Adrenal gland (tissue), 12 donors: ENCODE data around the gene OPN4. TPM values are rescaled to one million over a fixed set of nuclear protein-coding genes. Genes with fewer than 3 reads are reported as not detected.

ENCODE experiments used
- DNase-seq, 7 donors: peaks; one replicate each; pipeline ENCODE4 v3.0.0-alpha.2; 2019 to 2020
- H3K27ac ChIP-seq, 5 donors: fragments of 200-600 bp; sonication (generic) in 4 of 5; 1 replicate in 3 of 5; 2 replicates in 2 of 5; pipeline versions ENCODE4 v1.5.1 to v1.8.0; 2016 to 2020; ENCODE audit warnings: mild to moderate bottlenecking in 1 of 5
- H3K27me3 ChIP-seq: fragments of 200-600 bp; 2 replicates; pipeline ENCODE4 v1.8.0; 2021
- H3K36me3 ChIP-seq, 2 donors: fragments of 200-600 bp; replicated peaks in 1 of 2; 1 replicate in 1 of 2; 2 replicates in 1 of 2; pipeline versions ENCODE4 v1.5.1 to v1.8.0; 2018 to 2022
- H3K4me1 ChIP-seq, 2 donors: fragments of 200-600 bp; replicated peaks in 1 of 2; 1 replicate in 1 of 2; 2 replicates in 1 of 2; pipeline versions ENCODE4 v1.5.1 to v1.8.0; 2018 to 2021
- H3K4me3 ChIP-seq, 4 donors: fragments of 200-600 bp; sonication (generic) in 3 of 4; one replicate each; pipeline ENCODE4 v1.5.1; 2016 to 2018
- H3K9me3 ChIP-seq, 3 donors: fragments of 200-600 bp; sonication (generic) in 1 of 3; replicated peaks in 1 of 3; 1 replicate in 2 of 3; 2 replicates in 1 of 3; pipeline versions ENCODE4 v1.5.1 to v1.8.0; 2016 to 2021
- CTCF ChIP-seq, 6 experiments: fragments of 450-650 bp in 4 of 6; fragments of 200-600 bp in 2 of 6; sonication (generic) in 1 of 6; IDR thresholded peaks; 1 replicate in 5 of 6; 2 replicates in 1 of 6; pipeline versions ENCODE4 v1.5.1 to v1.8.0; 2016 to 2021; ENCODE audit warnings: antibody characterized with exemption in 6 of 6, mild to moderate bottlenecking in 2 of 6, moderate library complexity in 1 of 6
- POLR2A ChIP-seq, 2 donors: fragments of 450-650 bp; IDR thresholded peaks; one replicate each; pipeline ENCODE4 v1.6.1; 2017; ENCODE audit warnings: antibody characterized with exemption in 2 of 2, mild to moderate bottlenecking in 2 of 2, moderate library complexity in 1 of 2
- WGBS, 4 donors: extraction: QIAGEN DNeasy Blood & Tissue Kit in 2 of 4; methylation state at CpG; one replicate each; pipeline versions ENCODE4 v1.1.5 to v1.1.7; 2013 to 2017; 5-methylcytosine and 5-hydroxymethylcytosine counted together
- intact Hi-C, 2 donors: fragments of 100-400 bp; cut with DNase I; formaldehyde crosslinking; loops; one replicate each; pipeline versions ENCODE4 v1.14.1 to v1.15.0; 2022 to 2023
- polyA plus RNA-seq, 3 donors: library from polyadenylated mRNA; stranded (reverse); fragments of 200-250 nt in 2 of 3; fragments of 350-450 nt in 1 of 3; fragmentation: Illumina TruSeq in 1 of 3; extraction: RNeasy Lipid Tissue Mini Kit (QIAGEN cat#74804) in 1 of 3; gene quantifications; one replicate each; pipeline ENCODE4 v1.2.3, GENCODE V29; 2013 to 2014
- total RNA-seq, 9 donors: library from RNA; depleted of rRNA in 4 of 9; stranded (reverse); fragments of >200 nt in 4 of 9; fragments of 120-200 nt in 1 of 9; fragmentation: NEBNext Ultra II Directional in 1 of 9; extraction: Animal tissue kit (Norgen Biotek cat#: 25700) in 1 of 9; gene quantifications; one replicate each; pipeline versions ENCODE4 v1.1.0 to v1.2.4, GENCODE V29; 2013 to 2023
- donor health status: healthy with polysubstance abuse.
- donor health status: Bipolar disorder and iron deficiency.
- donor health status: DM: yes; HTN: yes; CAD: no.
- donor health status: DM: no; HTN: no; CAD: no.
- donor health status: DM: no; HTN: no; CAD: no.
- donor health status: DM: yes; HTN: yes; CAD: no.

Gene OPN4
- total and polyA plus RNA-seq, 12 donors, result 0.28 to 1.2 (median 0.30) TPM; not detected in 7

GRCh38 chr10:86670290-86670811 is 16.0 kb downstream of the OPN4 start:
- no peaks in the 10 kb centered on the region for H3K36me3 ChIP-seq
- H3K9me3 ChIP-seq, result no peaks in the 10 kb centered on the region
- H3K4me1 ChIP-seq, result peaks cover 9 to 12% of the 10 kb centered on the region in 2 donors
- no peak for DNase-seq
- intact Hi-C loops, result no loop called here
- H3K27me3 ChIP-seq, result no peaks in the 10 kb centered on the region
- WGBS, 4 donors, result 75 to 88% (median 84%) methylated on average over 2 to 8 of the region's 8 CpGs
- TF ChIP-seq POLR2A (IDR thresholded peaks at IDR 0.05), result no peak
- no peak for TF ChIP-seq CTCF (IDR thresholded peaks at IDR 0.05)
- no peak overlapping the region for H3K4me3 ChIP-seq
- no peak overlapping the region for H3K27ac ChIP-seq

GRCh38 chr10:86670876-86671275 is 16.5 kb downstream of the OPN4 start:
- no peak for TF ChIP-seq CTCF (IDR thresholded peaks at IDR 0.05)
- TF ChIP-seq POLR2A (IDR thresholded peaks at IDR 0.05), result no peak
- WGBS, 4 donors, result 91 to 92% methylated on average over 8 of the region's 8 CpGs; no CpG with 5 or more reads in 2 of the 4 donors
- no peak overlapping the region for H3K27ac ChIP-seq
- DNase-seq, result no peak
- intact Hi-C loops, result no loop called here
- H3K4me1 ChIP-seq, result peaks cover 9 to 12% of the 10 kb centered on the region in 2 donors
- no peaks in the 10 kb centered on the region for H3K27me3 ChIP-seq
- H3K36me3 ChIP-seq, result no peaks in the 10 kb centered on the region
- no peak overlapping the region for H3K4me3 ChIP-seq
- no peaks in the 10 kb centered on the region for H3K9me3 ChIP-seq

DNA sequence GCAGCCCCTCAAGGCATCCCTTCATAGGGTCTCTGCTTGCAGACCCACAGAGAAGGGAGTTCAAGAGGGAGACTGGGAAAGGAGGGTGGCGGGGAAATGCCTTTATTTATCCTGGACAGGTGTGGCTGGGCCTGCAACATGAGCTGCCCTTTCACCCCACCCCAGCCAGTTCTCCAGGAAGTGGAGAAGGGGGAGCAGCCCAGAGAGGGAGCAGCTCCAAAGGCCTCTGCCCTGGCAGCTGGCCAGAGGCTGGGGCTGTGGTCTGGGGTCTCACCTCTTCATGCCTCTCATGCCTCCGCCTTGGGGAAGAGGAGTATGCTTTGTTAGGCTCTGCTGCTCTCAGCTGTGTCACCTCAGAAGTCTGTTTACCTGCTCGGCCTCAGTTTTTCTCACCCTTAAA is 17.1 kb downstream of the OPN4 start:
- Histone ChIP-seq H3K27me3 (no peaks in the 10 kb centered on the region), H3K9me3 (no peaks in the 10 kb centered on the region), H3K27ac (no peak overlapping the region), H3K4me3 (no peak overlapping the region), H3K36me3 (no peaks in the 10 kb centered on the region), H3K4me1 (peaks cover 9 to 12% of the 10 kb centered on the region in 2 donors)
- WGBS, 4 donors, result 71 to 82% (median 79%) methylated on average over 2 to 3 of the region's 3 CpGs
- DNase-seq, result no peak
- intact Hi-C loops, result no loop called here
- TF ChIP-seq CTCF (IDR thresholded peaks at IDR 0.05), result no peak
- no peak for TF ChIP-seq POLR2A (IDR thresholded peaks at IDR 0.05)

GRCh38 chr10:86671985-86672710 is 17.8 kb downstream of the OPN4 start:
- DNase-seq, result peak; percentile 50 to 85 (median 79)
- peaks cover 9 to 12% of the 10 kb centered on the region in 2 donors for H3K4me1 ChIP-seq
- no peak overlapping the region for H3K4me3 ChIP-seq
- H3K36me3 ChIP-seq, result no peaks in the 10 kb centered on the region
- intact Hi-C loops, result no loop called here
- WGBS, 4 donors, result 31 to 48% (median 40%) methylated on average over 8 to 12 of the region's 12 CpGs
- no peaks in the 10 kb centered on the region for H3K9me3 ChIP-seq
- no peak overlapping the region for H3K27ac ChIP-seq
- H3K27me3 ChIP-seq, result no peaks in the 10 kb centered on the region
- TF ChIP-seq POLR2A (IDR thresholded peaks at IDR 0.05) (no peak), CTCF (IDR thresholded peaks at IDR 0.05) (no peak)
